SH-SY5Y (cell line): ENCODE measurements around the gene CCDC157.

ENCODE experiments used
- GATA2 ChIP-seq: IDR thresholded peaks from 2 replicates; pipeline ENCODE4 v1.6.1; 2011; ENCODE audit warnings: mild to moderate bottlenecking, low read depth, low read length
- GATA3 ChIP-seq: IDR thresholded peaks from 2 replicates; pipeline ENCODE4 v1.6.1; 2011; ENCODE audit warnings: low read depth, mild to moderate bottlenecking, low read length, moderate library complexity

- TF ChIP-seq GATA3 (no peak), GATA2 (no peak)
Measured at GRCh38 chr22:30313527-30314363, 43.1 kb upstream of the CCDC157 start.
